K562 (cell line): Measurements from ENCODE around the gene CYP2R1. TPM values are rescaled to one million over a fixed set of nuclear protein-coding genes. Genes with fewer than 3 reads are reported as not detected.
A peak's percentile ranks its signal among the peaks of the same experiment; 100 is the strongest.

Experiments
- BHLHE40 ChIP-seq: IDR thresholded peaks from 2 replicates; pipeline ENCODE4 v1.6.1; 2011; ENCODE audit warnings: low read length, improper control_type of control experiment
- DACH1 ChIP-seq: fragments of 450-650 bp; IDR thresholded peaks from 2 replicates; pipeline ENCODE4 v1.6.1; 2018; ENCODE audit not compliant: partially characterized antibody
- FOS ChIP-seq: IDR thresholded peaks from 3 replicates; pipeline ENCODE4 v1.6.1; 2011; ENCODE audit not compliant: insufficient read length; ENCODE audit errors: extremely low read depth
- HDAC2 ChIP-seq: fragments of 450-650 bp; IDR thresholded peaks from 2 replicates; pipeline ENCODE4 v1.6.1; 2016; ENCODE audit warnings: mild to moderate bottlenecking
- LEF1 ChIP-seq: fragments of 450-650 bp; IDR thresholded peaks from 2 replicates; pipeline ENCODE4 v1.6.1; 2016; ENCODE audit warnings: mild to moderate bottlenecking
- MCM2 ChIP-seq: fragments of 450-650 bp; IDR thresholded peaks from 2 replicates; pipeline ENCODE4 v1.6.1; 2017; ENCODE audit warnings: low read depth, mild to moderate bottlenecking
- MYC ChIP-seq, 2 experiments: fragments of 250-450 bp in 1 of 2; sonication (Bioruptor Pico) in 1 of 2; IDR thresholded peaks; 2 replicates each; pipeline versions ENCODE4 v1.5.1 to v1.6.1; 2012 to 2021; ENCODE audit warnings: low read depth in 2 of 2, borderline replicate concordance in 1 of 2, improper control_type of control experiment in 1 of 2, low read length in 1 of 2, mild to moderate bottlenecking in 1 of 2, moderate library complexity in 1 of 2
- POLR2AphosphoS2 ChIP-seq: IDR thresholded peaks from 2 replicates; pipeline ENCODE4 v1.6.1; 2012; ENCODE audit warnings: low read length, improper control_type of control experiment
- POLR2B ChIP-seq: fragments of 450-650 bp; IDR thresholded peaks from 2 replicates; pipeline ENCODE4 v1.6.1; 2018; ENCODE audit warnings: low read depth; ENCODE audit not compliant: partially characterized antibody
- SMAD1 ChIP-seq: fragments of 150-350 bp; IDR thresholded peaks from 2 replicates; pipeline ENCODE4 v1.6.1; 2014; ENCODE audit warnings: low read length, low read depth; ENCODE audit not compliant: partially characterized antibody
- SPI1 ChIP-seq: IDR thresholded peaks from 2 replicates; pipeline ENCODE4 v1.6.1; 2011; ENCODE audit warnings: low read depth, low read length, control low read depth, borderline replicate concordance
- TEAD1 ChIP-seq, 2 experiments: fragments of 450-650 bp in 1 of 2; sonication (generic) in 1 of 2; formaldehyde crosslinking; IDR thresholded peaks; 2 replicates each; pipeline versions ENCODE4 v1.4.0 to v1.8.0; 2020 to 2022; ENCODE audit warnings: mild to moderate bottlenecking in 2 of 2, missing genetic modification reagents in 1 of 2
- ZNF143 ChIP-seq: sonication (generic); formaldehyde crosslinking; IDR thresholded peaks from 2 replicates; pipeline ENCODE4 v1.9.0; 2022; ENCODE audit warnings: mild to moderate bottlenecking, missing genetic modification reagents
- ZNF717 ChIP-seq: fragments of 250-450 bp; sonication (Bioruptor Pico); IDR thresholded peaks from 2 replicates; pipeline ENCODE4 v1.5.0; 2021
- ZNF76 ChIP-seq: fragments of 250-450 bp; sonication (Bioruptor Pico); IDR thresholded peaks from 2 replicates; pipeline ENCODE4 v1.4.0; 2020; ENCODE audit warnings: mild to moderate bottlenecking, moderate library complexity, borderline replicate concordance
- ZNF780A ChIP-seq: fragments of 250-450 bp; sonication (Bioruptor Pico); IDR thresholded peaks from 2 replicates; pipeline ENCODE4 v1.5.0; 2021; ENCODE audit warnings: mild to moderate bottlenecking
- polyA plus RNA-seq, 8 experiments: library from polyadenylated mRNA; depleted of rRNA in 4 of 8; stranded (reverse) in 5 of 8; unstranded in 3 of 8; fragments of >200 nt; fragmentation: Nextera tagmentation in 2 of 8; fragmentation: Illumina TruSeq in 1 of 8; extraction: Ambion mirVana in 2 of 8; extraction: Trizol in 1 of 8; gene quantifications; 2 replicates each; pipeline versions ENCODE4 v1.2.1 to v1.2.3, GENCODE V29; 2011 to 2014; ENCODE audit warnings: inconsistent platforms in 1 of 8, missing spikeins in 1 of 8
- total RNA-seq, 7 experiments: library from RNA; depleted of rRNA in 6 of 7; stranded (reverse); fragments of >200 nt in 6 of 7; fragmentation: Illumina TruSeq in 2 of 7; extraction: Trizol in 2 of 7; gene quantifications; 2 replicates each; pipeline versions ENCODE4 v1.2.1 to v1.2.3, GENCODE V29; 2011 to 2021; ENCODE audit warnings: low replicate concordance in 1 of 7
- TF ChIP-seq, protein P1 (sequence below): sonication (generic); formaldehyde crosslinking; IDR thresholded peaks from 2 replicates; pipeline ENCODE4 v1.8.0; 2022; ENCODE audit warnings: missing genetic modification reagents, mild to moderate bottlenecking, borderline replicate concordance
- TF ChIP-seq, protein P2 (sequence below): conservative IDR thresholded peaks from 2 replicates; pipeline ENCODE4 v1.6.1; 2011; ENCODE audit warnings: low read depth, mild to moderate bottlenecking, low read length; ENCODE audit not compliant: control insufficient read depth
- TF ChIP-seq, protein P3 (sequence below): fragments of 250-450 bp; sonication (Bioruptor Pico); IDR thresholded peaks from 2 replicates; pipeline ENCODE4 v1.9.0; 2021; ENCODE audit warnings: mild to moderate bottlenecking
- TF ChIP-seq, protein P4 (sequence below): fragments of 250-450 bp; sonication (Bioruptor Pico); IDR thresholded peaks from 2 replicates; pipeline ENCODE4 v1.6.1; 2021; ENCODE audit warnings: mild to moderate bottlenecking

CYP2R1 gene
- total and polyA plus RNA-seq, 9 of the 15 experiments (the other 6 are each of a cell fraction or from before 2014, with no cell fraction given): 19.4 to 40.5 (median 29.4) TPM

DNA sequence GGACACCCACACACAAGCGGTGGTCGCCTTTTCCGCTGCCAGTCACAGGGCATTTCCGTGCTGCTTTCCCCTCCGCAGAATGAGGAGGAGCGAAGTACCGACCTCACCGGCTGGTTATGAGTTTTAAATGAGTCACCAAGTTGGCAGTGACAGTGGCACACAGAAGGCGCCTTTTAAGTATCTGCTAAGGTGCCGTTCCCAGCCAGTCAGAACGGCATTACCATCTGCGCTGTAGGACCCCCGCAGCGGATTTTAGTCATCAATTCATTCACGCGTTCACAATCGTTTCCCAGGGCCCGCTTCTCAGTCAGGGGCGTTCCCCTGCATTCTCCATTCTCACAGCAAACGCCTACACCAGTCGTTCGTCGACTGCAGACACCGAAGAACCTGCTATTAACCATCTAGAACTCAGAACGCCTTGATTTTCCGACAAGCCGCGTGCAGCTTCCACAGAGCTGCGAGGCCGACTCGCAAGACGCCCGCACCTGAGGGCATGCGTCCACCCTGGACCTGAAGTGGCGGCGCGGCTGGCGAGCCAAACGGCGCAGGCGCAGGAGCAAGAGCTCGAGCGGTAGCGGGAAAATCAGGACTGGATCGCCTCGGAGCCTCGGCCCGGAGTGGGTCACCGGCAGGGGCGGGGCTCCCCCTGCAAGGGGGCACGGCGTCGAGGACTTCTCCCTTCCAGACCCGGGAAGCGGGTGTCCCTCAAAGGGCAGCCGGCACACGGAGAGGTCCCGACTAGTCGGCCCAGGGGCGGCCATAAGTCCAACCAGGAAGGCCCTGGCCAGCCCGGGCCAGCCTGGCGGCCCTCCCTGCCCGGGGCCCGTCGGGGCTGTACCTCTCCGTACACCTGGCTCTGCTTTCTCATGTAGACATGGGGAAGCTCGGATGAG is 642 bp downstream of the CYP2R1 start (continued):
- TF ChIP-seq POLR2B: peak; percentile 81
- TF ChIP-seq, protein P1, sequence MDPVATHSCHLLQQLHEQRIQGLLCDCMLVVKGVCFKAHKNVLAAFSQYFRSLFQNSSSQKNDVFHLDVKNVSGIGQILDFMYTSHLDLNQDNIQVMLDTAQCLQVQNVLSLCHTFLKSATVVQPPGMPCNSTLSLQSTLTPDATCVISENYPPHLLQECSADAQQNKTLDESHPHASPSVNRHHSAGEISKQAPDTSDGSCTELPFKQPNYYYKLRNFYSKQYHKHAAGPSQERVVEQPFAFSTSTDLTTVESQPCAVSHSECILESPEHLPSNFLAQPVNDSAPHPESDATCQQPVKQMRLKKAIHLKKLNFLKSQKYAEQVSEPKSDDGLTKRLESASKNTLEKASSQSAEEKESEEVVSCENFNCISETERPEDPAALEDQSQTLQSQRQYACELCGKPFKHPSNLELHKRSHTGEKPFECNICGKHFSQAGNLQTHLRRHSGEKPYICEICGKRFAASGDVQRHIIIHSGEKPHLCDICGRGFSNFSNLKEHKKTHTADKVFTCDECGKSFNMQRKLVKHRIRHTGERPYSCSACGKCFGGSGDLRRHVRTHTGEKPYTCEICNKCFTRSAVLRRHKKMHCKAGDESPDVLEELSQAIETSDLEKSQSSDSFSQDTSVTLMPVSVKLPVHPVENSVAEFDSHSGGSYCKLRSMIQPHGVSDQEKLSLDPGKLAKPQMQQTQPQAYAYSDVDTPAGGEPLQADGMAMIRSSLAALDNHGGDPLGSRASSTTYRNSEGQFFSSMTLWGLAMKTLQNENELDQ (CRISPR knock-in tag): 0 out of 2 replicates have a peak, but pooled peaks have one; percentile 73
- no peak for TF ChIP-seq BHLHE40
- peak; percentile 17 for TF ChIP-seq SMAD1
- TF ChIP-seq, protein P2, sequence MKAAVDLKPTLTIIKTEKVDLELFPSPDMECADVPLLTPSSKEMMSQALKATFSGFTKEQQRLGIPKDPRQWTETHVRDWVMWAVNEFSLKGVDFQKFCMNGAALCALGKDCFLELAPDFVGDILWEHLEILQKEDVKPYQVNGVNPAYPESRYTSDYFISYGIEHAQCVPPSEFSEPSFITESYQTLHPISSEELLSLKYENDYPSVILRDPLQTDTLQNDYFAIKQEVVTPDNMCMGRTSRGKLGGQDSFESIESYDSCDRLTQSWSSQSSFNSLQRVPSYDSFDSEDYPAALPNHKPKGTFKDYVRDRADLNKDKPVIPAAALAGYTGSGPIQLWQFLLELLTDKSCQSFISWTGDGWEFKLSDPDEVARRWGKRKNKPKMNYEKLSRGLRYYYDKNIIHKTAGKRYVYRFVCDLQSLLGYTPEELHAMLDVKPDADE: no peak; the same call in 1 of the 2 replicates
- no peak for TF ChIP-seq DACH1
- no peak for TF ChIP-seq FOS
- no peak for TF ChIP-seq ZNF780A (CRISPR knock-in tag)
- no peak for TF ChIP-seq ZNF717 (CRISPR knock-in tag)
- TF ChIP-seq MYC (IDR thresholded peaks at IDR 0.05; ENCODE audit: low read depth, low read length): peak; percentile 79; the same call in 1 of the 2 replicates
- no peak for TF ChIP-seq MYC (CRISPR knock-in tag; IDR thresholded peaks at IDR 0.05; ENCODE audit: borderline replicate concordance, low read depth)
- TF ChIP-seq LEF1: no peak
- TF ChIP-seq, protein P3, sequence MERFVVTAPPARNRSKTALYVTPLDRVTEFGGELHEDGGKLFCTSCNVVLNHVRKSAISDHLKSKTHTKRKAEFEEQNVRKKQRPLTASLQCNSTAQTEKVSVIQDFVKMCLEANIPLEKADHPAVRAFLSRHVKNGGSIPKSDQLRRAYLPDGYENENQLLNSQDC (CRISPR knock-in tag): no peak
- no peak for TF ChIP-seq MCM2
- TF ChIP-seq, protein P4, sequence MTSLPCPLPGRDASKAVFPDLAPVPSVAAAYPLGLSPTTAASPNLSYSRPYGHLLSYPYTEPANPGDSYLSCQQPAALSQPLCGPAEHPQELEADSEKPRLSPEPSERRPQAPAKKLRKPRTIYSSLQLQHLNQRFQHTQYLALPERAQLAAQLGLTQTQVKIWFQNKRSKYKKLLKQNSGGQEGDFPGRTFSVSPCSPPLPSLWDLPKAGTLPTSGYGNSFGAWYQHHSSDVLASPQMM (CRISPR knock-in tag): no peak
- no peak for TF ChIP-seq SPI1
- TF ChIP-seq ZNF143 (CRISPR knock-in tag): no peak; the same call in 1 of the 2 replicates
- no peak for TF ChIP-seq HDAC2
- TF ChIP-seq TEAD1 (CRISPR knock-in tag; IDR thresholded peaks at IDR 0.05): peak; percentile 34 to 88; a peak in 3 of 4 replicates
- peak; percentile 60; the same call in 1 of the 2 replicates for TF ChIP-seq POLR2AphosphoS2
- TF ChIP-seq ZNF76 (CRISPR knock-in tag): no peak
